K562 (cell line): ENCODE data around the gene LGALS3. TPM values are rescaled to one million over a fixed set of nuclear protein-coding genes. Genes with fewer than 3 reads are reported as not detected.
A peak's percentile ranks its signal among the peaks of the same experiment; 100 is the strongest.

Experiments
- CREBBP ChIP-seq: IDR thresholded peaks from one replicate; pipeline ENCODE4 v1.6.1; 2012; ENCODE audit warnings: low read depth, mild to moderate bottlenecking, control low read depth, inconsistent platforms, low read length
- GATAD2B ChIP-seq: fragments of 450-650 bp; IDR thresholded peaks from 2 replicates; pipeline ENCODE4 v1.6.1; 2017; ENCODE audit warnings: mild to moderate bottlenecking, borderline replicate concordance
- MYBL2 ChIP-seq, 2 experiments: fragments of 450-650 bp in 1 of 2; sonication (generic) in 1 of 2; formaldehyde crosslinking in 1 of 2; IDR thresholded peaks; 2 replicates each; pipeline versions ENCODE4 v1.6.1 to v1.8.1; 2017 to 2022; ENCODE audit warnings: borderline replicate concordance in 1 of 2, inconsistent platforms in 1 of 2, low read depth in 1 of 2, mild to moderate bottlenecking in 1 of 2, missing genetic modification reagents in 1 of 2, moderate library complexity in 1 of 2
- NR2C1 ChIP-seq, 2 experiments: fragments of 450-650 bp; IDR thresholded peaks; 2 replicates each; pipeline ENCODE4 v1.6.1; 2017; ENCODE audit warnings: mild to moderate bottlenecking in 2 of 2, antibody characterized with exemption in 1 of 2, inconsistent platforms in 1 of 2, missing compliant biosample characterization in 1 of 2, missing genetic modification characterization in 1 of 2
- RBM34 ChIP-seq: fragments of 200-400 bp; formaldehyde crosslinking; IDR thresholded peaks from 2 replicates; pipeline ENCODE4 v1.6.1; 2018; ENCODE audit warnings: low read length, borderline replicate concordance; ENCODE audit not compliant: insufficient read depth
- YY1 ChIP-seq, 3 experiments: IDR thresholded peaks; 2 replicates each; pipeline ENCODE4 v1.6.1; 2011; ENCODE audit warnings: low read length in 2 of 3, mild to moderate bottlenecking in 2 of 3, moderate library complexity in 2 of 3, borderline replicate concordance in 1 of 3, control low read depth in 1 of 3, low read depth in 1 of 3; ENCODE audit not compliant: insufficient read depth in 3 of 3, insufficient replicate concordance in 2 of 3, control insufficient read depth in 1 of 3, insufficient read length in 1 of 3; ENCODE audit errors: extremely low read depth in 1 of 3
- polyA plus RNA-seq, 8 experiments: library from polyadenylated mRNA; depleted of rRNA in 4 of 8; stranded (reverse) in 5 of 8; unstranded in 3 of 8; fragments of >200 nt; fragmentation: Nextera tagmentation in 2 of 8; fragmentation: Illumina TruSeq in 1 of 8; extraction: Ambion mirVana in 2 of 8; extraction: Trizol in 1 of 8; gene quantifications; 2 replicates each; pipeline versions ENCODE4 v1.2.1 to v1.2.3, GENCODE V29; 2011 to 2014; ENCODE audit warnings: inconsistent platforms in 1 of 8, missing spikeins in 1 of 8
- total RNA-seq, 7 experiments: library from RNA; depleted of rRNA in 6 of 7; stranded (reverse); fragments of >200 nt in 6 of 7; fragmentation: Illumina TruSeq in 2 of 7; extraction: Trizol in 2 of 7; gene quantifications; 2 replicates each; pipeline versions ENCODE4 v1.2.1 to v1.2.3, GENCODE V29; 2011 to 2021; ENCODE audit warnings: low replicate concordance in 1 of 7
- TF ChIP-seq, protein P1 (sequence below): fragments of 200-800 bp; sonication (Bioruptor generic); IDR thresholded peaks from 2 replicates; pipeline ENCODE4 v1.6.1; 2017; ENCODE audit warnings: missing genetic modification characterization, missing compliant biosample characterization
- TF ChIP-seq, protein P2 (sequence below): fragments of 200-800 bp; sonication (Bioruptor generic); IDR thresholded peaks from 2 replicates; pipeline ENCODE4 v1.6.1; 2016; ENCODE audit warnings: missing genetic modification characterization, missing compliant biosample characterization
- TF ChIP-seq, protein P3 (sequence below): IDR thresholded peaks from 2 replicates; pipeline ENCODE4 v1.6.1; 2016; ENCODE audit warnings: missing genetic modification characterization, missing compliant biosample characterization
- TF ChIP-seq, protein P4 (sequence below): fragments of 250-450 bp; sonication (Bioruptor Pico); IDR thresholded peaks from 2 replicates; pipeline ENCODE4 v1.5.0; 2021
- TF ChIP-seq, protein P5 (sequence below): fragments of 450-650 bp; formaldehyde crosslinking; IDR thresholded peaks from 2 replicates; pipeline ENCODE4 v1.4.0; 2020; ENCODE audit warnings: mild to moderate bottlenecking, moderate library complexity

LGALS3 gene
- total and polyA plus RNA-seq, 9 of the 15 experiments (the other 6 are each of a cell fraction or from before 2014, with no cell fraction given) = 0.04 to 1.9 (median 1.1) TPM

DNA sequence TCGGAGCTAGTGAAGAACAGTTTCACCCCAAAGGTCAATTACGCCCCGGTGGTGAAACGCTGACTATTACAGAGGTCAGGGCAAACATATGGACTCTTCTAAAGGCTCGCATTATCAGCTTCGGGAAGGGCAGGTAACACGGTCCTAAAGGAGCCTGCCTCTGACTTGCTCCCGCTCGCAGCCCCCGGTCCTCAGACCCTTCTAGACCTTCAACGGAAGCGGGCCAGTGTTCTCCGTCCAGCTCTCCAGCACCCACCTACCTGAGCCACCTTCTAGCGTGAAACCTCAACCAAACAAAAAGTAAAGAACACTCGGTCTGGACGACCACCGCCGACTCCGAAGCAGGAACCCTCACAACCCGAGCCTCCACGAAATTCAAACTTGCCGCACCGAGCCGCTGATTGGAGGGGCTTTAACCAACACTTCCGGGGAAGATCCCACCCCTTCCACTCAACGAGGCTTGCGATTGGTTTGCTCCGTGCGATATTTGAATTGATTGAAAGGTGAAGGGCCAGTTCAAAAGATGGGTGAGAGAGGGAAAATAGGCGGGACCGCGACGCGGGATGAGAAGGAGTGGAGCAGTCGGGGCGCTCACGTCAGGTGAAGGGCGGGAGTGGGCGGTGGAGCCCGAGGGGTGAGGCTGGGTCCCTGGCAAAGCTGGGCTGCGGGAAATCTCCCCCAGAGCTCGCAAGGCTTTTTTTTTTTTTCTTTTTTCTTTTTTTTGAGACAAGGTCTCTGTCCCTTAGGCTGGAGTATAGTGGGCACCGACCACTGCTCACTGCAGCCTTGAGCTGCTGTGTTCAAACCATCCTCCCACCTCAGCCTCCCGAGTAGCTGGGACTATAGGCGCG, 62.4 kb downstream of the LGALS3 start, which contains the start of gene DLGAP5 (continued):
- TF ChIP-seq, protein P1, sequence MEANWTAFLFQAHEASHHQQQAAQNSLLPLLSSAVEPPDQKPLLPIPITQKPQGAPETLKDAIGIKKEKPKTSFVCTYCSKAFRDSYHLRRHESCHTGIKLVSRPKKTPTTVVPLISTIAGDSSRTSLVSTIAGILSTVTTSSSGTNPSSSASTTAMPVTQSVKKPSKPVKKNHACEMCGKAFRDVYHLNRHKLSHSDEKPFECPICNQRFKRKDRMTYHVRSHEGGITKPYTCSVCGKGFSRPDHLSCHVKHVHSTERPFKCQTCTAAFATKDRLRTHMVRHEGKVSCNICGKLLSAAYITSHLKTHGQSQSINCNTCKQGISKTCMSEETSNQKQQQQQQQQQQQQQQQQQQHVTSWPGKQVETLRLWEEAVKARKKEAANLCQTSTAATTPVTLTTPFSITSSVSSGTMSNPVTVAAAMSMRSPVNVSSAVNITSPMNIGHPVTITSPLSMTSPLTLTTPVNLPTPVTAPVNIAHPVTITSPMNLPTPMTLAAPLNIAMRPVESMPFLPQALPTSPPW = peak; percentile 59
- TF ChIP-seq MYBL2 (IDR thresholded peaks at IDR 0.05; ENCODE audit: low read depth) (peak; percentile 97), MYBL2 (CRISPR knock-in tag; IDR thresholded peaks at IDR 0.05; ENCODE audit: borderline replicate concordance) (no peak; the same call in 1 of the 2 replicates), NR2C1 (IDR thresholded peaks at IDR 0.05) (peak; percentile 49; the same call in 1 of the 2 replicates), NR2C1 (tag; IDR thresholded peaks at IDR 0.05) (0 out of 2 replicates have a peak, but pooled peaks have one; percentile 49), CREBBP (no peak), GATAD2B (peak; percentile 74; the same call in 1 of the 2 replicates), YY1 (IDR thresholded peaks at IDR 0.05; ENCODE audit: borderline replicate concordance in 1 of 3, control insufficient read depth in 1 of 3, extremely low read depth in 1 of 3, insufficient read depth in 3 of 3, insufficient read length in 1 of 3, insufficient replicate concordance in 2 of 3, low read depth in 1 of 3, low read length in 2 of 3) (peak in 1 of 3 experiments; percentile 32), RBM34 (no peak)
- TF ChIP-seq, protein P2, sequence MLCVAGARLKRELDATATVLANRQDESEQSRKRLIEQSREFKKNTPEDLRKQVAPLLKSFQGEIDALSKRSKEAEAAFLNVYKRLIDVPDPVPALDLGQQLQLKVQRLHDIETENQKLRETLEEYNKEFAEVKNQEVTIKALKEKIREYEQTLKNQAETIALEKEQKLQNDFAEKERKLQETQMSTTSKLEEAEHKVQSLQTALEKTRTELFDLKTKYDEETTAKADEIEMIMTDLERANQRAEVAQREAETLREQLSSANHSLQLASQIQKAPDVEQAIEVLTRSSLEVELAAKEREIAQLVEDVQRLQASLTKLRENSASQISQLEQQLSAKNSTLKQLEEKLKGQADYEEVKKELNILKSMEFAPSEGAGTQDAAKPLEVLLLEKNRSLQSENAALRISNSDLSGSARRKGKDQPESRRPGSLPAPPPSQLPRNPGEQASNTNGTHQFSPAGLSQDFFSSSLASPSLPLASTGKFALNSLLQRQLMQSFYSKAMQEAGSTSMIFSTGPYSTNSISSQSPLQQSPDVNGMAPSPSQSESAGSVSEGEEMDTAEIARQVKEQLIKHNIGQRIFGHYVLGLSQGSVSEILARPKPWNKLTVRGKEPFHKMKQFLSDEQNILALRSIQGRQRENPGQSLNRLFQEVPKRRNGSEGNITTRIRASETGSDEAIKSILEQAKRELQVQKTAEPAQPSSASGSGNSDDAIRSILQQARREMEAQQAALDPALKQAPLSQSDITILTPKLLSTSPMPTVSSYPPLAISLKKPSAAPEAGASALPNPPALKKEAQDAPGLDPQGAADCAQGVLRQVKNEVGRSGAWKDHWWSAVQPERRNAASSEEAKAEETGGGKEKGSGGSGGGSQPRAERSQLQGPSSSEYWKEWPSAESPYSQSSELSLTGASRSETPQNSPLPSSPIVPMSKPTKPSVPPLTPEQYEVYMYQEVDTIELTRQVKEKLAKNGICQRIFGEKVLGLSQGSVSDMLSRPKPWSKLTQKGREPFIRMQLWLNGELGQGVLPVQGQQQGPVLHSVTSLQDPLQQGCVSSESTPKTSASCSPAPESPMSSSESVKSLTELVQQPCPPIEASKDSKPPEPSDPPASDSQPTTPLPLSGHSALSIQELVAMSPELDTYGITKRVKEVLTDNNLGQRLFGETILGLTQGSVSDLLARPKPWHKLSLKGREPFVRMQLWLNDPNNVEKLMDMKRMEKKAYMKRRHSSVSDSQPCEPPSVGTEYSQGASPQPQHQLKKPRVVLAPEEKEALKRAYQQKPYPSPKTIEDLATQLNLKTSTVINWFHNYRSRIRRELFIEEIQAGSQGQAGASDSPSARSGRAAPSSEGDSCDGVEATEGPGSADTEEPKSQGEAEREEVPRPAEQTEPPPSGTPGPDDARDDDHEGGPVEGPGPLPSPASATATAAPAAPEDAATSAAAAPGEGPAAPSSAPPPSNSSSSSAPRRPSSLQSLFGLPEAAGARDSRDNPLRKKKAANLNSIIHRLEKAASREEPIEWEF (CRISPR knock-in tag) = no peak
- TF ChIP-seq, protein P3, sequence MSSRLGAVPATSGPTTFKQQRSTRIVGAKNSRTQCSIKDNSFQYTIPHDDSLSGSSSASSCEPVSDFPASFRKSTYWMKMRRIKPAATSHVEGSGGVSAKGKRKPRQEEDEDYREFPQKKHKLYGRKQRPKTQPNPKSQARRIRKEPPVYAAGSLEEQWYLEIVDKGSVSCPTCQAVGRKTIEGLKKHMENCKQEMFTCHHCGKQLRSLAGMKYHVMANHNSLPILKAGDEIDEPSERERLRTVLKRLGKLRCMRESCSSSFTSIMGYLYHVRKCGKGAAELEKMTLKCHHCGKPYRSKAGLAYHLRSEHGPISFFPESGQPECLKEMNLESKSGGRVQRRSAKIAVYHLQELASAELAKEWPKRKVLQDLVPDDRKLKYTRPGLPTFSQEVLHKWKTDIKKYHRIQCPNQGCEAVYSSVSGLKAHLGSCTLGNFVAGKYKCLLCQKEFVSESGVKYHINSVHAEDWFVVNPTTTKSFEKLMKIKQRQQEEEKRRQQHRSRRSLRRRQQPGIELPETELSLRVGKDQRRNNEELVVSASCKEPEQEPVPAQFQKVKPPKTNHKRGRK = no peak
- TF ChIP-seq, protein P4, sequence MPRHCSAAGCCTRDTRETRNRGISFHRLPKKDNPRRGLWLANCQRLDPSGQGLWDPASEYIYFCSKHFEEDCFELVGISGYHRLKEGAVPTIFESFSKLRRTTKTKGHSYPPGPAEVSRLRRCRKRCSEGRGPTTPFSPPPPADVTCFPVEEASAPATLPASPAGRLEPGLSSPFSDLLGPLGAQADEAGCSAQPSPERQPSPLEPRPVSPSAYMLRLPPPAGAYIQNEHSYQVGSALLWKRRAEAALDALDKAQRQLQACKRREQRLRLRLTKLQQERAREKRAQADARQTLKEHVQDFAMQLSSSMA (CRISPR knock-in tag) = no peak
- TF ChIP-seq, protein P5, sequence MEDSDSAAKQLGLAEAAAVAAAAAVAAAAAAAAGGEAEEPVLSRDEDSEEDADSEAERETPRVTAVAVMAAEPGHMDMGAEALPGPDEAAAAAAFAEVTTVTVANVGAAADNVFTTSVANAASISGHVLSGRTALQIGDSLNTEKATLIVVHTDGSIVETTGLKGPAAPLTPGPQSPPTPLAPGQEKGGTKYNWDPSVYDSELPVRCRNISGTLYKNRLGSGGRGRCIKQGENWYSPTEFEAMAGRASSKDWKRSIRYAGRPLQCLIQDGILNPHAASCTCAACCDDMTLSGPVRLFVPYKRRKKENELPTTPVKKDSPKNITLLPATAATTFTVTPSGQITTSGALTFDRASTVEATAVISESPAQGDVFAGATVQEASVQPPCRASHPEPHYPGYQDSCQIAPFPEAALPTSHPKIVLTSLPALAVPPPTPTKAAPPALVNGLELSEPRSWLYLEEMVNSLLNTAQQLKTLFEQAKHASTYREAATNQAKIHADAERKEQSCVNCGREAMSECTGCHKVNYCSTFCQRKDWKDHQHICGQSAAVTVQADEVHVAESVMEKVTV (CRISPR knock-in tag) = no peak
